Hepatic stellate cell (primary cell): ENCODE results near the gene PROSER3.
"Not testable (repeated sequence)": the region's sequence is repeated elsewhere in the genome, so short reads cannot be mapped to it uniquely, and the experiment has no call there.

Experiments
- DNase-seq: peaks from one replicate; pipeline ENCODE4 v3.0.0; 2011; ENCODE audit warnings: low spot score

Gene PROSER3

GRCh38 chr19:35754370-35755130, 3.4 kb upstream of the PROSER3 start:
- DNase-seq, result no peak

- DNase-seq, result no peak
Observed at GRCh38 chr19:35755131-35755549, 2.8 kb upstream of the PROSER3 start.

- peak; percentile 72 for DNase-seq
Observed at GRCh38 chr19:35755550-35756376, 2.2 kb upstream of the PROSER3 start.

- DNase-seq, result peak; percentile 75
Observed at GRCh38 chr19:35756377-35757230, 1.4 kb upstream of the PROSER3 start, which contains the start of gene HSPB6. TSS of gene HSPB6 (minus strand) at chr19:35757029. CDS start at chr19:35757008, 21 bp downstream.

GRCh38 chr19:35757231-35757748, 686 bp upstream of the PROSER3 start:
- peak; percentile 91 for DNase-seq

GRCh38 chr19:35759697-35760096, 1.7 kb downstream of the PROSER3 start:
- DNase-seq, result no peak

GRCh38 chr19:35760711-35761349, 2.9 kb downstream of the PROSER3 start:
- no peak for DNase-seq

GRCh38 chr19:35764432-35765315, 6.7 kb downstream of the PROSER3 start:
- no peak for DNase-seq

GRCh38 chr19:35766571-35767104, 8.7 kb downstream of the PROSER3 start:
- no peak for DNase-seq

- DNase-seq, result no peak
Observed at GRCh38 chr19:35767288-35768081, 9.5 kb downstream of the PROSER3 start.

- DNase-seq, result no peak
Observed at GRCh38 chr19:35768082-35768421, 10.1 kb downstream of the PROSER3 start.

- not testable (repeated sequence) for DNase-seq
Observed at GRCh38 chr19:35772362-35772761, 14.4 kb downstream of the PROSER3 start.

- peak; percentile 54 for DNase-seq
Observed at GRCh38 chr19:35773020-35773806, 15.2 kb downstream of the PROSER3 start.

- DNase-seq, result no peak
Observed at GRCh38 chr19:35774274-35775045, 16.5 kb downstream of the PROSER3 start.

- DNase-seq, result no peak
Observed at GRCh38 chr19:35775046-35775297, 17.0 kb downstream of the PROSER3 start.

- peak; percentile 98 for DNase-seq
Observed at GRCh38 chr19:35775298-35776101, 17.5 kb downstream of the PROSER3 start, which contains the start of gene ARHGAP33. TSS of gene ARHGAP33 (plus strand) at chr19:35775564. CDS start at chr19:35775659, 95 bp downstream.
